Keratinocyte (primary cell): ENCODE data around the gene BCAS3. TPM values are rescaled to one million over a fixed set of nuclear protein-coding genes. Genes with fewer than 3 reads are reported as not detected.

Source experiments
- DNase-seq: peaks from one replicate; pipeline ENCODE4 v3.0.0-alpha.2; 2011; ENCODE audit warnings: low read depth, missing footprints, low spot score
- FAIRE-seq: peaks from 2 replicates; lab custom pipeline; 2011; peaks lifted over from hg19 to GRCh38; lab: Jason Lieb, UNC
- H2AFZ ChIP-seq: 2 replicates; pipeline ENCODE4 v1.6.0; 2012; ENCODE audit warnings: low read length, control low read depth, inconsistent platforms; ENCODE audit not compliant: control insufficient read depth
- H3K27ac ChIP-seq: 2 replicates; pipeline ENCODE4 v1.5.1; 2011; ENCODE audit warnings: low read length; ENCODE audit not compliant: control insufficient read depth, insufficient read depth
- H3K27me3 ChIP-seq: 3 replicates; pipeline ENCODE4 v1.6.0; 2011; ENCODE audit warnings: low read length; ENCODE audit not compliant: control insufficient read depth, insufficient read depth; ENCODE audit errors: extremely low read depth
- H3K36me3 ChIP-seq, 2 experiments: 2 replicates in 1 of 2; 3 replicates in 1 of 2; pipeline ENCODE4 v1.5.1; 2011; ENCODE audit warnings: low read length in 2 of 2, mild to moderate bottlenecking in 1 of 2; ENCODE audit not compliant: control insufficient read depth in 2 of 2, insufficient read depth in 2 of 2; ENCODE audit errors: extremely low read depth in 1 of 2
- H3K4me1 ChIP-seq: 3 replicates; pipeline ENCODE4 v1.5.1; 2011; ENCODE audit warnings: low read length; ENCODE audit not compliant: control insufficient read depth, insufficient read depth; ENCODE audit errors: extremely low read depth
- H3K4me2 ChIP-seq: 3 replicates; pipeline ENCODE4 v1.6.0; 2011; ENCODE audit warnings: low read depth, low read length; ENCODE audit not compliant: control insufficient read depth, insufficient read depth; ENCODE audit errors: extremely low read depth
- H3K4me3 ChIP-seq, 3 experiments: fragments of 200-600 bp in 1 of 3; sonication (generic) in 1 of 3; 2 replicates in 2 of 3; 3 replicates in 1 of 3; pipeline ENCODE4 v1.5.1; 2011 to 2016; ENCODE audit warnings: low read length in 3 of 3, mild to moderate bottlenecking in 3 of 3, control low read depth in 2 of 3, inconsistent platforms in 1 of 3, low read depth in 1 of 3, mixed read lengths in 1 of 3, mixed run types in 1 of 3, moderate library complexity in 1 of 3; ENCODE audit not compliant: control insufficient read depth in 2 of 3, insufficient read depth in 2 of 3; ENCODE audit errors: extremely low read depth in 1 of 3
- H3K79me2 ChIP-seq: 2 replicates; pipeline ENCODE4 v1.6.0; 2012; ENCODE audit warnings: low read length; ENCODE audit not compliant: control insufficient read depth, insufficient read depth
- H3K9ac ChIP-seq: 3 replicates; pipeline ENCODE4 v1.6.0; 2011; ENCODE audit warnings: low read length; ENCODE audit not compliant: control insufficient read depth, insufficient read depth; ENCODE audit errors: extremely low read depth
- H3K9me1 ChIP-seq: 3 replicates; pipeline ENCODE4 v1.6.0; 2011; ENCODE audit warnings: low read length; ENCODE audit not compliant: control insufficient read depth, insufficient read depth; ENCODE audit errors: extremely low read depth
- H3K9me3 ChIP-seq: 2 replicates; pipeline ENCODE4 v1.5.1; 2012; ENCODE audit warnings: low read depth, low read length; ENCODE audit not compliant: control insufficient read depth
- H4K20me1 ChIP-seq: 3 replicates; pipeline ENCODE4 v1.6.0; 2011; ENCODE audit warnings: low read length; ENCODE audit not compliant: control insufficient read depth, insufficient read depth; ENCODE audit errors: extremely low read depth
- CTCF ChIP-seq, 3 experiments: IDR thresholded peaks in 1 of 3; conservative IDR thresholded peaks in 1 of 3; optimal IDR thresholded peaks in 1 of 3; 2 replicates in 2 of 3; 3 replicates in 1 of 3; pipeline versions ENCODE3 to v1.5.1; 2011; ENCODE audit warnings: low read length in 3 of 3, mild to moderate bottlenecking in 3 of 3, moderate library complexity in 2 of 3, control low read depth in 1 of 3, inconsistent platforms in 1 of 3; ENCODE audit not compliant: insufficient read depth in 2 of 3; ENCODE audit errors: extremely low read depth in 1 of 3
- EZH2 ChIP-seq: IDR thresholded peaks from one replicate; pipeline ENCODE4 v1.6.1; 2012; ENCODE audit warnings: inconsistent platforms, mild to moderate bottlenecking, low read length, moderate library complexity
- dilution Hi-C: fragments of 300-500 bp; cut with MboI; formaldehyde crosslinking; loops from one replicate; pipeline ENCODE4 v1.7.0; 2020; ENCODE audit warnings: low sequenced_read_pairs; ENCODE audit not compliant: extremely low pct_ligation_motif_present
- polyA plus RNA-seq, 5 experiments: library from polyadenylated mRNA; depleted of rRNA in 3 of 5; stranded (reverse) in 3 of 5; stranded (forward) in 1 of 5; unstranded in 1 of 5; fragments of >200 nt; gene quantifications; 1 replicate in 1 of 5; 2 replicates in 3 of 5; 3 replicates in 1 of 5; pipeline versions ENCODE4 v1.2.1 to v1.2.3, GENCODE V29; 2011 to 2012; ENCODE audit warnings: missing spikeins in 2 of 5, low read depth in 1 of 5, low replicate concordance in 1 of 5

The BCAS3 gene
- polyA plus RNA-seq, 1 donor (not counting 4 experiments of a cell fraction or from before 2014, with no cell fraction given), result 11.8 TPM

DNA sequence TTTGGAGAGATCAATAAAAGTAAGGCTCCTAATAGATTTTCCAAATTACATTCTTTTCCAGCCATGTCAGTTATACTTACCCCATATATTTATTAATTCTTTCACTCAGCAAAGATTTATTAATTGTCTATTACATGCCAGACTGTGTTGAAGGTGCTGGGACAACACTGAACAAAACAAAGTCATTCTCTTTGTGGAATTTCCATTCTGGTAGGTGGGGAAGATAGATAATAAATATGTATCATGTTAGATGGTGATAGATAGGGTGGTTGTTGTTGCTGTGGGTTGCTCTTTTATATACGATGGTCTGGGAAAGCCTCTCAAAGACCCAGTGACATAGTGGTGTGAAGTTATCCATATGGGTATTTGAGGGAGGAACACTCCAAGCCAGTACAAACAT lies 39.1 kb downstream of the BCAS3 start:
- no peaks in the 10 kb centered on the region for H3K9me1 ChIP-seq
- no peaks in the 10 kb centered on the region for H3K9me3 ChIP-seq
- H3K36me3 ChIP-seq, result no peaks in the 10 kb centered on the region
- H3K4me2 ChIP-seq, result no peak overlapping the region
- no peak overlapping the region for H2AFZ ChIP-seq
- H3K79me2 ChIP-seq, result no peaks in the 10 kb centered on the region
- no peak overlapping the region for H3K9ac ChIP-seq
- H4K20me1 ChIP-seq, result no peaks in the 10 kb centered on the region
- H3K27me3 ChIP-seq, result no peaks in the 10 kb centered on the region
- H3K27ac ChIP-seq, result no peak overlapping the region
- TF ChIP-seq CTCF (optimal IDR thresholded peaks at IDR 0.05 in 1 of 3, IDR thresholded peaks at IDR 0.05 in 1 of 3, conservative IDR thresholded peaks at IDR 0.05 in 1 of 3; ENCODE audit: extremely low read depth in 1 of 3, insufficient read depth in 2 of 3, low read length in 3 of 3), result no peak
- no peak for TF ChIP-seq EZH2
- dilution Hi-C loops, result no loop called here
- FAIRE-seq (no peak), DNase-seq (no peak)
- no peaks in the 10 kb centered on the region for H3K4me1 ChIP-seq
- no peak overlapping the region for H3K4me3 ChIP-seq

- H3K4me2 ChIP-seq, result no peak overlapping the region
- H3K36me3 ChIP-seq, result no peaks in the 10 kb centered on the region
- H3K27me3 ChIP-seq, result no peaks in the 10 kb centered on the region
- H3K4me3 ChIP-seq, result no peak overlapping the region
- FAIRE-seq (no peak), DNase-seq (no peak)
- no peak overlapping the region for H3K9ac ChIP-seq
- no peak overlapping the region for H3K27ac ChIP-seq
- H3K4me1 ChIP-seq, result no peaks in the 10 kb centered on the region
- dilution Hi-C loops, result no loop called here
- TF ChIP-seq EZH2 (no peak), CTCF (optimal IDR thresholded peaks at IDR 0.05 in 1 of 3, IDR thresholded peaks at IDR 0.05 in 1 of 3, conservative IDR thresholded peaks at IDR 0.05 in 1 of 3; ENCODE audit: extremely low read depth in 1 of 3, insufficient read depth in 2 of 3, low read length in 3 of 3) (no peak)
- no peaks in the 10 kb centered on the region for H4K20me1 ChIP-seq
- no peaks in the 10 kb centered on the region for H3K9me1 ChIP-seq
- no peaks in the 10 kb centered on the region for H3K79me2 ChIP-seq
- H3K9me3 ChIP-seq, result no peaks in the 10 kb centered on the region
- no peak overlapping the region for H2AFZ ChIP-seq
Observed at GRCh38 chr17:60717814-60718213, 40.2 kb downstream of the BCAS3 start.
